K562 treated with DMSO at 1 percent for 12 hours (cell line): ENCODE results near the gene CEP20. TPM values are rescaled to one million over a fixed set of nuclear protein-coding genes. Genes with fewer than 3 reads are reported as not detected.

ENCODE experiments used
- total RNA-seq: library from RNA; unstranded; fragments of 300-600 nt; gene quantifications from 2 replicates; pipeline ENCODE4 v1.2.3, GENCODE V29; 2022; ENCODE audit not compliant: insufficient read depth

Gene CEP20, protein sequence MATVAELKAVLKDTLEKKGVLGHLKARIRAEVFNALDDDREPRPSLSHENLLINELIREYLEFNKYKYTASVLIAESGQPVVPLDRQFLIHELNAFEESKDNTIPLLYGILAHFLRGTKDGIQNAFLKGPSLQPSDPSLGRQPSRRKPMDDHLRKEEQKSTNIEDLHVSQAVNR
- total RNA-seq = 29.6 and 61.5 TPM in 2 replicates

GRCh38 chr16:15888072-15888976 lies at the start of gene CEP20:
Gene CEP20 (minus strand): TSS chr16:15888603. CDS start chr16:15888585, 18 bp downstream.

GRCh38 chr16:15856901-15857698 lies 31.3 kb downstream of the CEP20 start, which contains the start of gene MYH11:
Gene MYH11 (minus strand): TSS chr16:15857028. CDS start chr16:15838252, 18,776 bp downstream.

Other genes with a start within 250 kb of the CEP20 start
- 6.2 and 29.9 TPM in 2 replicates for gene MARF1, start 245.4 kb downstream of the CEP20 start, total RNA-seq
- gene NDE1, start 238.4 kb downstream of the CEP20 start, total RNA-seq = 15.4 and 39.4 TPM in 2 replicates
- not detected in 2 replicates for gene MYH11, start 31.6 kb downstream of the CEP20 start, total RNA-seq
- 10.2 and 37.1 TPM in 2 replicates for gene ABCC1, start 61.0 kb upstream of the CEP20 start, total RNA-seq